NT2/D1 (cell line): ENCODE data around the gene RTP2.

ENCODE experiments used
- DNase-seq: peaks from one replicate; pipeline ENCODE4 v3.0.0-alpha.2; 2011; ENCODE audit warnings: low read depth, low spot score
- H3K27me3 ChIP-seq: 2 replicates; pipeline ENCODE4 v1.6.0; 2011; ENCODE audit warnings: mild to moderate bottlenecking; ENCODE audit not compliant: insufficient read length, insufficient read depth
- H3K36me3 ChIP-seq: 2 replicates; pipeline ENCODE4 v1.6.1; 2011; ENCODE audit warnings: mild to moderate bottlenecking, low read length, mixed read lengths; ENCODE audit not compliant: insufficient read depth, insufficient read length
- H3K4me1 ChIP-seq: 2 replicates; pipeline ENCODE4 v1.5.1; 2011; ENCODE audit not compliant: insufficient read depth, insufficient read length
- H3K4me3 ChIP-seq: 2 replicates; pipeline ENCODE4 v1.5.1; 2011; ENCODE audit warnings: low read depth; ENCODE audit not compliant: insufficient read length
- H3K9ac ChIP-seq: 2 replicates; pipeline ENCODE4 v1.6.0; 2011; ENCODE audit warnings: low read depth; ENCODE audit not compliant: insufficient read length
- H3K9me3 ChIP-seq: 2 replicates; pipeline ENCODE4 v1.5.1; 2011; ENCODE audit warnings: mild to moderate bottlenecking, low read length; ENCODE audit not compliant: insufficient read depth
- SUZ12 ChIP-seq: IDR thresholded peaks from 2 replicates; pipeline ENCODE4 v1.6.1; 2011; ENCODE audit not compliant: insufficient read length, insufficient read depth; ENCODE audit errors: extremely low read depth
- YY1 ChIP-seq: IDR thresholded peaks from 2 replicates; pipeline ENCODE4 v1.6.1; 2011; ENCODE audit not compliant: insufficient read length, insufficient read depth
- ZNF274 ChIP-seq: IDR thresholded peaks from 2 replicates; pipeline ENCODE4 v1.6.1; 2011; ENCODE audit warnings: mild to moderate bottlenecking, low read depth, low read length

The RTP2 gene

DNA sequence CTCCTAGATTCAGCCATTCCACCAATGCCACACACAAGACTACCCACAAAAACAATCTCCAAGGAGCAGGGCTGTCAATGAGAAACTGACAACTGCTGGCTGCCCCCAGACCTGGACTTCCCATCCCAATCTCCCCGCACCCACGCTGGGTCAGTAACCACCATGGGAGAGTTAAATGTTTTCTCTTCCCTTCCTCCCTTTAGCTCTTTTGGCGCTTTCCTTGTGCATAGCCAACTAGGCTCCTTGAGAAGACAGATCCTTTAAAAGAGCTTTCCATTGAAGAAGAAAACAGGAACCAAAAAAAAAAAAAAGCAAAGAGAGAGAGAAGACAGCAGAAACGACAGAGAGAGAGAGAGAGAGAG, 34.6 kb upstream of the RTP2 start:
- Histone ChIP-seq H3K9me3 (no peaks in the 10 kb centered on the region), H3K4me1 (no peaks in the 10 kb centered on the region), H3K9ac (peak overlapping the region; percentile 47), H3K27me3 (peaks cover 38% of the 10 kb centered on the region), H3K36me3 (peaks cover 6% of the 10 kb centered on the region), H3K4me3 (peak overlapping the region; percentile 43)
- no peak for DNase-seq
- TF ChIP-seq SUZ12 (no peak), ZNF274 (no peak), YY1 (no peak)

DNA sequence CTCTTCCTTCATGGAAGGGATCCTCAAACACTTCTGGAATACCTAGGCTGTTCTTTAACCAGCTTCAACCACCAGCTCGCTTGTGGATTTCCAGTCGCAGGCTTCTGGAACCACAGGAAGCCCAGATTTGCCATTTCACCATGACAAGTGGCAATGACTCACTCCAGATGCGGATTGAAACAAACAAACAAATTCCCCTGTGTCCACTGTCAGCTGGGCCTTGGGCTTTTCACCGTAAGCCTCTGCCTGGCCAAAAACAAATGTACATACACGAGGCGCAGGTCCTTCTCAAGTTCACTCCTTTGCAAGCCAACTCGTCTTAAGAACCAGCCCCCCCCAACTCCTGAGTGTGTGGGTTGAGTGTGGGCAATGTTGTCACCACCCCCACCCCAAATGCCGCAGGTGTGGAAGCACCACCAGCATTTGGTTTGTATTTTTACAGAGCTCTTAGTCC, 34.1 kb upstream of the RTP2 start:
- Histone ChIP-seq H3K4me1 (no peaks in the 10 kb centered on the region), H3K4me3 (no peak overlapping the region), H3K9me3 (no peaks in the 10 kb centered on the region), H3K27me3 (peaks cover 32% of the 10 kb centered on the region), H3K36me3 (peaks cover 12% of the 10 kb centered on the region), H3K9ac (no peak overlapping the region)
- TF ChIP-seq SUZ12 (no peak), ZNF274 (no peak), YY1 (no peak)
- no peak for DNase-seq

DNA sequence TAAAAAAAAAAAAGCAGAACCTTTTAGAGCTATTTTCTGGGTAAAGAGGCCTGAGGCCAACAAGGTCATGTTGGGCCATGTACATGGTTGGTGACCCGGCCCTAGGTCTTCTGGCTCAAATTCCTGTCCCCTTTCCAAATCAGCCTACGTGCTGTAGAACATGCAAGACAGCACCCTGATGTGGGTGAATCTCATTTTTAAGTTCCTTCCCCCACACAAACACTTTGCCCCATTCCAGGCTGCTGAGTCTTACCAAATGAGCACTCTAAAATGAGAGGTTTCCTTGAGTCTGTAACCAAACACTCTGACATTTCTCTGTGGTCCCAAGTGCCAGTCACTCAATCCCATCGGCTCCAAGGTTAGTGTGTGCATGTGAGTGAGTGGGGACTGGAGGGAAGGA, 33.5 kb upstream of the RTP2 start:
- TF ChIP-seq ZNF274 = no peak
- no peak for TF ChIP-seq YY1
- no peak for TF ChIP-seq SUZ12
- H3K4me3 ChIP-seq = no peak overlapping the region
- no peak for DNase-seq
- H3K9ac ChIP-seq = no peak overlapping the region
- peaks cover 17% of the 10 kb centered on the region for H3K36me3 ChIP-seq
- no peaks in the 10 kb centered on the region for H3K4me1 ChIP-seq
- H3K27me3 ChIP-seq = peaks cover 26% of the 10 kb centered on the region
- H3K9me3 ChIP-seq = no peaks in the 10 kb centered on the region

DNA sequence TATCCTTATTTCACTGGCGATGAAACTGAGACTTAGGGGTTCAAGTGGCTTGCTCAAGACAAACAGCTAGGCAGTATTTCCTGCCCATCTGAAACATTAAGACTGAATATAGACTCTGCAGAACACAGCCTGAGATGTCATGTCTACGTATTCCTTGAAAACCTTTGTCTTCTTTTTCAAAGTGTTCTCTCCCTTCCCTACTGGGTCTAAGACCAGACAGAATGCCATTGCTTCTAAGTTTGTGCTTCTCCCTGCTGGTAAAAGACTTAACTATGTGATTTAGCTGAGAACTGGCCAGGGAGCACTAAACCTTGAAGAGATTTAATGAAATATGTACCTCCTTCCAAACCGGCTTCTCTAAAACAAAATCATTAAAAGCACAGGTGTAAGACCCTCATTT, 33.0 kb upstream of the RTP2 start:
- no peak overlapping the region for H3K4me3 ChIP-seq
- H3K9me3 ChIP-seq = no peaks in the 10 kb centered on the region
- peaks cover 22% of the 10 kb centered on the region for H3K27me3 ChIP-seq
- no peak for DNase-seq
- peaks cover 21% of the 10 kb centered on the region for H3K36me3 ChIP-seq
- TF ChIP-seq ZNF274 (no peak), SUZ12 (no peak), YY1 (no peak)
- H3K4me1 ChIP-seq = no peaks in the 10 kb centered on the region
- H3K9ac ChIP-seq = no peak overlapping the region

DNA sequence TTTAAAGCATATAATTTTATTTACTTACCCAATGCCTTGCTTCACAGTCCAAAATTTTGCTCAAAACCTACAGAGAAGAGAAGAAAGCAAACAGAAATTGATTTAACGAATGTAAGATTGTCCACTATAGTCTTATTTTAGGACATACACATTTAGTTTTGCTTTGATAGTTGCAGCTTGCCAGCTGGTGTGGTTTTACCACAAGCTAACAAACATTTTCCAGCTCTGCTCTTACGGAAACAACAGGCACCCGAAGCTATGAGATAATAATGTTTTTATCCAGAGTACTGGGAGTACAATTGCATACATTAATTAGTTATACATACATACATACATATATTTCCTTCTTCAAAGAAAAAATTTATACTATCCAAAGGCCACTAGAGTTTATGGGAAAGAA, 32.5 kb upstream of the RTP2 start:
- no peak for DNase-seq
- H3K9ac ChIP-seq = no peak overlapping the region

DNA sequence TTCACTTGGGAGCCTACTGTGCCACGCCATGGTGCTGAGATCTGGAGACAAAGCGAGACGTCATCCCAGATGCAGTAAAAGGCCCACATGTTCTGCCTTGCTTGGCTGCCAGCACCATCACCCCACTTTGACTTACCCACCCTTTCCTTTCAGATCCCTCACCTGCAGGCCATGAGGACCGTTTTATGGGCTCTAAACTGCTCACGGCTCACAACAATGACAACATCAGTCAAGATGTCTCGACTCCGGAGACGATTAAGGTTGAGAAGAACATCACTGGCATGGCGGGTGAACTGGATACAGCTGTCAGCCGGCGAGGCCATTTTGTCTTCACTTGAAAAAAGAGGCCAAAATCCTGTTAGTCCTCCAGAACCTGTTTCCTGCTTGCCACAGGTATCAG, 31.0 kb upstream of the RTP2 start:
- H3K4me1 ChIP-seq = no peaks in the 10 kb centered on the region
- H3K27me3 ChIP-seq = peaks cover 19% of the 10 kb centered on the region
- no peak for TF ChIP-seq ZNF274
- TF ChIP-seq YY1 = no peak
- DNase-seq = no peak
- peaks cover 38% of the 10 kb centered on the region for H3K36me3 ChIP-seq
- no peak overlapping the region for H3K9ac ChIP-seq
- no peak overlapping the region for H3K4me3 ChIP-seq
- no peaks in the 10 kb centered on the region for H3K9me3 ChIP-seq

More for the DNA sequence above, 32.5 kb upstream of the RTP2 start:
- H3K4me1 ChIP-seq = no peaks in the 10 kb centered on the region
- peaks cover 19% of the 10 kb centered on the region for H3K27me3 ChIP-seq
- no peaks in the 10 kb centered on the region for H3K9me3 ChIP-seq
- no peak for TF ChIP-seq ZNF274
- TF ChIP-seq YY1 = no peak
- TF ChIP-seq SUZ12 = no peak
- H3K4me3 ChIP-seq = no peak overlapping the region
- peaks cover 24% of the 10 kb centered on the region for H3K36me3 ChIP-seq

DNA sequence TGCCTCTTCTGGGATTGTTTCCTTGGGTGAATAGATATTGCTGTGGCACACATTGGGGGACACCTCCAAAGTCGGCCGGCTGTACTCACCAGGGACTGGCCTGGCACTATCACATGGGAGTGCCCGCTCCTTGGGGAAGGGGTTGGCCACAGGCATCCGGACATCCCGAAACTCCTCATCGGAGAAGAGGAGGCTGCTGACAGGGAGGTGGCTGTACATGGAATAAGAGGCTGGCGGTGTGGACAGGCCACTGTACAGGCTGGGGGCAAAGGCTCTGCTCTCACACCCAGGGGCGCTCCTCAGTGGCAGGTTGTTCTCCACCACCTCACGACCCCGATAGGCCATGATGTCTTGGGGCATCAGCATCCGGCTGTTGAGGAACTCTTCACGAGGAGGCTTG, 27.2 kb upstream of the RTP2 start:
- no peak overlapping the region for H3K4me3 ChIP-seq
- no peaks in the 10 kb centered on the region for H3K4me1 ChIP-seq
- no peak for DNase-seq
- peaks cover 74% of the 10 kb centered on the region for H3K36me3 ChIP-seq
- H3K9me3 ChIP-seq = peaks cover 8% of the 10 kb centered on the region; the same call in 1 of the 2 replicates
- no peak overlapping the region for H3K9ac ChIP-seq
- H3K27me3 ChIP-seq = no peaks in the 10 kb centered on the region
- TF ChIP-seq ZNF274 (no peak), SUZ12 (no peak), YY1 (no peak)

DNA sequence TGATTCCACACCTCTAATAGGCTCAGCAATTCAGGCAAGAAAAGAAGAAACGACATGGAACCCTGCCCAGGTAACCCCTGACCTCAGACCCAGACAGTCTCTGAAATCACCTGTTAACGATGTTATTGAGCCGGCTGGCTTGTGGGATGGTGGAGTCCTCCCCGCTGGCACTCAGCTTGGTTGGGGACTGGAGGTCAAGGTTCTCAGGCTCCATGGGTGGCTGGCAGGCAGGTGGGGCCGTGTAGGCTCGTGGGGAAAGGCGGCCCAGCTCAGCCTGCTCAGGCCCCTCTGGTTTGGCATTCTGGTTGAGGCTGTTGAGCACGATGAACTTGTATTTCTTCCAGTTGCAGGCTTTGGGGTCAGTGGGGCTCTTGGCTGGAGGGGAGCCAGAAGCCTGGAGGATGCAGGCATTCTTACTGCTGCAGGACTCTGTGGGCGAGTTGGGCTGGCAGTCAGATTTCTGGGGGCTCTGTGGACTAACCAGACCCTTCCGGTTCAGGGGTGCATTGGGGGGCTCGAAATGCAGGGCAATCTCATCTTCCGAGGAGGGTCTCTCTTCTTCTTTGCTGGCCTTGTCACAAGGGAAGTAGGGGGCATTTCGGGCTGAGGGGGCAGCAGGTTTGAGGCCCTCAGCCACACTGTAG, 26.7 kb upstream of the RTP2 start:
- Histone ChIP-seq H3K36me3 (peaks cover 79% of the 10 kb centered on the region), H3K9ac (no peak overlapping the region), H3K4me3 (no peak overlapping the region), H3K27me3 (no peaks in the 10 kb centered on the region), H3K9me3 (peaks cover 9% of the 10 kb centered on the region; the same call in 1 of the 2 replicates), H3K4me1 (no peaks in the 10 kb centered on the region)
- no peak for DNase-seq
- TF ChIP-seq YY1 (no peak), ZNF274 (no peak), SUZ12 (no peak)
